Occipital lobe (tissue), 2 donors: ENCODE results near the gene WDCP. TPM values are rescaled to one million over a fixed set of nuclear protein-coding genes. Genes with fewer than 3 reads are reported as not detected.
"Not testable (repeated sequence)": the region's sequence is repeated elsewhere in the genome, so short reads cannot be mapped to it uniquely, and the experiment has no call there.

ENCODE experiments used
- DNase-seq: peaks from one replicate; lab custom pipeline; 2025; lab: John Stamatoyannopoulos, UW
- total RNA-seq: library from RNA; depleted of rRNA; stranded (reverse); fragments of >200 nt; gene quantifications from one replicate; pipeline ENCODE4 v1.2.3, GENCODE V29; 2014

WDCP gene
- total RNA-seq, 1 donor from 2014 or later = 23.7 TPM

GRCh38 chr2:24072259-24072658 lies 25.1 kb upstream of the WDCP start:
- DNase-seq = no peak

GRCh38 chr2:24065341-24065740 lies 18.1 kb upstream of the WDCP start:
- no peak for DNase-seq

GRCh38 chr2:24058564-24059271 lies 11.5 kb upstream of the WDCP start:
- DNase-seq = no peak

GRCh38 chr2:24055750-24056149 lies 8.6 kb upstream of the WDCP start:
- no peak for DNase-seq

- DNase-seq = no peak
These were observed 7.3 kb upstream of the WDCP start for GRCh38 chr2:24054366-24055010.

GRCh38 chr2:24052951-24053350 lies 5.8 kb upstream of the WDCP start:
- DNase-seq = no peak

GRCh38 chr2:24051833-24052232 lies 4.6 kb upstream of the WDCP start:
- DNase-seq = no peak

- no peak for DNase-seq
These were observed 3.1 kb upstream of the WDCP start for GRCh38 chr2:24050041-24050979.

- DNase-seq = peak; percentile 24
These were observed 2.4 kb upstream of the WDCP start, which contains the start of gene FKBP1B for GRCh38 chr2:24049485-24050021. Gene FKBP1B (plus strand): TSS chr2:24049741. CDS start chr2:24049850, 109 bp downstream.

GRCh38 chr2:24048769-24049484 lies 1.7 kb upstream of the WDCP start:
- no peak for DNase-seq

GRCh38 chr2:24047703-24048033 lies 477 bp upstream of the WDCP start:
- DNase-seq = no peak

- DNase-seq = no peak
These were observed 627 bp downstream of the WDCP start for GRCh38 chr2:24046599-24046929.

- no peak for DNase-seq
These were observed 1.4 kb downstream of the WDCP start for GRCh38 chr2:24045511-24046508.

- DNase-seq = not testable (repeated sequence)
These were observed 4.1 kb downstream of the WDCP start for GRCh38 chr2:24043133-24043532.

- DNase-seq = no peak
These were observed 6.7 kb downstream of the WDCP start for GRCh38 chr2:24040511-24040910.

GRCh38 chr2:24038786-24039499 lies 8.2 kb downstream of the WDCP start:
- no peak for DNase-seq

GRCh38 chr2:24026233-24026632 lies 21.0 kb downstream of the WDCP start:
- no peak for DNase-seq

- no peak for DNase-seq
These were observed 22.1 kb downstream of the WDCP start for GRCh38 chr2:24024996-24025663.

GRCh38 chr2:24024018-24024417 lies 23.2 kb downstream of the WDCP start:
- no peak for DNase-seq
